GM19397 (cell line): ENCODE measurements around the gene CAPZB.

Experiments
- ATAC-seq: cut with Tn5 transposase; IDR thresholded peaks from one replicate; pipeline ENCODE4 v1.9.1; 2021; ENCODE audit warnings: mild to moderate bottlenecking, moderate library complexity; ENCODE audit not compliant: unreplicated experiment

CAPZB gene

DNA sequence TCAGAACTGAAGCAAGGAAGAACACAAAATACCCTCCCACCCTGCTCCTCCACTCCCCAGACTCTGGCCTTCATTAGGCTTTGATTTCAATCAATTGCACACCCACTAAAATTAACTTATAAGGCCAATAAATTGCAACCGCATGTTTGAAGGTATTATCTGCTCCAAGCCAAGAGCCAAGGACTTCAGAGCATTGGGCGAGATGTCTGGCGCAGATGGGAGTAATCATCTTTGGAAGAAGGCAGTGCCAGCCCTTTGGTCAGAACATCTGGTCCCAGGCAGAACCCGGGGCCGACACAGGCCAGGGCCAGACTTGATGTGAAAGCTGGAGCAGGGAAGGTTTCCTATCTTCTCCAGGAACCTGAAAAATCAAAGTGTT, 113.2 kb downstream of the CAPZB start:
- no peak for ATAC-seq

- ATAC-seq: no peak
Measured at GRCh38 chr1:19371226-19372135, 113.9 kb downstream of the CAPZB start.

DNA sequence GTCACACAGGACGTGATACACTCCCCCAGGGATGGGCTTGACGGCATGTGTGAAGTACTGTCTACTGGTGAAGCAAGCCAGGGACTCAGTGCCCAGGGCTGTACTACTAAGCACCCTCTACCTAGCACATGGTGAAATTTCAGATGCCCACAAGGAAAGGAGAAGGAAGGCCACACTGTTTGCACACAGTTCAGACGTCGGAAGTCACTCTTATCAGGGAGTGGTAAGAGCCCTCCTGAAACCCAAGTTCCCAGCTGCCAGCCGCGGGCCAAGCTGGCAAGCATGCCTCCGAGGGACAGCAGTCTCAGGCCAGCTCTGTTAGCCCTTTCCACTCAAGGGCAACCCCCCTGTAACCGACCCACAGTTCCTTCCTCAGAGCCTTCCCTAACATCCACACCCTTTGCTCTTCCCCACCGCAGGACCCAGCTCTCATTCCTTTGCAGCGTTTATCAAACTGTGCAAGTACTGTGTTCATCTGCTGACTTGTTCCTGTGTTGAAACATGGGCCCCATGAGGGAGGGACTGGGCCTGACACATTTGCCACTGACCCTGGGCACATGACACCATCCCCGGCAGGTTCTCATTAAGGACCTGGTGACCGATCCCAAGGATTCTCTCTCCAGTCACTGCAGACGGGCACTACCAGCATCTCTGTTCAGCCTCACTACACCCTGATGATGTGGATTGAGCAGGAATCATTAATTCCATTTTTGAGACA, 114.7 kb downstream of the CAPZB start:
- ATAC-seq: no peak

DNA sequence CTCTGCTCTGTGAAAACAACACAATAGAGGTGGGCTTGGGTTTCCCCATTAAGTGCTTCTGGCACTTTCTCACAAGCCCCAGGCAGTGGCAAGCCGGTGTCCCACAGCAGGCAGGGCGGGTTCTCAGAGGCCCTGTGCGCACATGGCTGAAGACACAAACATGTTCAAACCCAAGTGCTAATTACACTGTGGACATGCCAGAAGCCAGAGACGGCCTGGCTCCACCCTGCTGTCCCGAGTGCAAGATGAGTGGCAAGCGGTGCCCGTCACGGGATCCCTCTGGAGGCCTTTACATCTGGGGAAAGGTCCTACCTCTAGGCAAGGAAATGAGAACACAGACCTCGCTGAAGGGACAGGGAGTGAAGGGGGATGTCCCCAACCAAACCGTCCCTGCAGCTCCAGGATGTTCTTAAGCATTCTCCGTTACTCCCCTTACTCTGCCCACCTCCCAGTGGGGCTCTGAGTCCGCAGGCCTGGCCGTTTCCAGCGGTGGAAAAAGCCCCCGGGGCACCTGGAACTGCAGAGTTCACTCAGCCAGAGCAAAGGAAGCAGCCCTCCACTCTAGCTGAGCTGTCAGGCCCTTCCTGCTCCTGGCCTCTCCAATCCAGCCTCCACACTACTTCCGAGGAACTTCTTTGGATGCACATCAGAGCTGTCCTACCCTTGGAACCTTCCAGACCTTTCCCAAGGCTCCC, 115.8 kb downstream of the CAPZB start:
- no peak for ATAC-seq

DNA sequence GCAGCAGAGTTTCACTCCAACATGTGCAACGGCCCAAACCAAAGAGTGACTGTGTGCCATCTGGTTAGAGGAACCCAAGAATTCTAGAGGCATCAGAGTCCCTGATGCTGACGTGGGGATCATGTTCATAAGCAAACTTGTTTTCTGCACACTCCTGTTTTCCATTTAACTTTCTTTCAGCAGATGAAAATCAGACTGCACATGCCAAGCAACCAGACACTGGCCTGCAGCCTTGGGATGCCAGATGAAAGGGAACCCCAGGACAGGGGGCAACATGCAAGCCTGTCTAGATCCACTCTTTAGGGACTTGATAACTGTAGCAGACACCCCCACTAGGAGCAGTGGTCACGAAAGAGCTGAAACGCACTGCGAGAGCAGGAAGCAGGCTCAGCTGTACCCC, 116.4 kb downstream of the CAPZB start:
- no peak for ATAC-seq

GRCh38 chr1:19368050-19368449, 117.3 kb downstream of the CAPZB start:
- no peak for ATAC-seq

DNA sequence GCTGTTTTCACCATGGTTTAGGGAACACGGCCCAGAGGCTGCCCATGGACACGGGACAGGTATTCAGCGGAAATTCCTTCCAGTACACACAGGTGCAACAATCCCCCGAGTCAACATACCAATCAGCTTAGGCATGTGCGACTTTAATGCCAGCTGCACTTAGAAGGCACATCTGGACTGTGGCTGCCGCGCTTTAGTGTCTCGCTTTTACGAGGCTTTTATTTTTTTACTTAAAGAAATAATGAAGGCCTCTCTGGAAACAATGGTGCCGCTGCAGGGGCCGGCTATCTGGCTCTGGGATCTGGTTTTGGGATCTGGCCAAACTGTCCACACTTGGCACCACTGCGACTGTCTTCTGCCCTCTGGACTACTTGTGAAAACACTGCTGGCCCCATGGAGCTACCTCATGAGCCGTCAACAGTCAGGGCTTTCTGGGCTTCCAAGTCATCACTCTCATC, 117.7 kb downstream of the CAPZB start:
- ATAC-seq: no peak

DNA sequence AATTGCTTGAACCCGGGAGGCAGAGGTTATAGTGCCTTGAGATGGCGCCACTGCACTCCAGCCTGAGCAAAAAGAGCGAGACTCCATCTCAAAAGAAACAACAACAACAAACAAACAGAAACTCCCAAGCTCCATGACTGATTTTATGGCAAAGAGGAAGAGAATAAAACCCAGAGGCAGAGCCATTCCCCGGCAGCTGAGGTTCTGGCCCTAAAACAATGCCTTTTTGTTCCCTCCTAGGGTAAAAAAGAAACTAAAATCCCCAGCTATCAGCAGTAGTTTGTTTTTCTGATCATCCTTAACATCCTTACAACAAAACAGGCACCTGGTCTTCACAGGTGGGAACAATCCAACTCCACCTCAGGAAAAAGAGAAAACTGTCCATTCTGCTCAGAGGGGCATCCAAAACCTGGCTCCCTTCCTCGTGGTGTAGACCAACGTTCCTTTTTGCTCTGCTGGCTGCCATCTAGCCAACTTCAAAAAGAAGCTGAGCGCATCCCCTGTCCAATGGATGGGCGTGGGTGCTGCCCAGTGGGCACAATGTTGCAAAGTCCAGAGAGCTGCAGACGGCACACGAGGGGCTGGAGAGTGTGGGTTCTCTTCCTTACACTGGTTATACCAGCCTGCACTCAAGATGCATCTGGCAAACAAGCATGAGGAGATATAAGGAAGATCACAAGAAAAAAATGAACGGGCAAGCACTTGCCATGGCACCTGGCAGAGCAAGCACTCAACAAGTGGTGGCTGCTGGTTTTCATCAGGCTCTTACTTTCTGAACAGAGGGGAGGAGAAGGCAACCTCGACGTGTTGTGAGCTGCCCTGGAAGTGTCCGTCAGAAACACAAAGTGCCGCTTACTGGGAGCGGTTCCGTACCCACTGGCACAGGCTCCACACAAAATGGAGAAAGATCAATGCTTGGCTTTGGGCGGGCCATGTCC, 118.5 kb downstream of the CAPZB start:
- no peak for ATAC-seq

- ATAC-seq: no peak
Measured at GRCh38 chr1:19365721-19366120, 119.6 kb downstream of the CAPZB start.

- ATAC-seq: no peak
Measured at GRCh38 chr1:19363536-19364152, 121.7 kb downstream of the CAPZB start.

DNA sequence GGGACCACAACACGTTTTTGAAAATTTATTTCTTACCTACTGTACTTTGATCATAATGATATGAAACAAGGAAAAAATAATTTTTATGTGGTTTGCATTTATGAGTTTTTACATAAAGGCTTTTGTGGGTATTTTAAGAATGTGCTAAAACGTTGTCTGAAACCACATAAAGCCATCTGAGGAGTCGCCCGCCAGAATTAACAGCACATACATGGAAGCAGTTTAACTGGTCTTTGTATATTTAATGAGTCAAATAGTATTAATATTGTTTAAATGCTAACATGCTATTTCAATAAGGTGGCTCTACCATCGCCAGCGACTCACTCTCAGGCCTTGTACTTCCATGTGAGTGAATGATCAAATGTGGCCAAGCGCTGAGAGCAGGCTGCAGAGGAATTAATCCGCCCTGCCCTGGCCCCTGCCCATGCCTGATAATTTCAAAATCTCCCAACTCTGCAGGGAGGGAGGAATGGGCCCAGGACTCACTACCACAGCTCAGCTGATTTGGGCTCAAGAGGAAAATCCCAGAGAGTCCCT, 123.7 kb downstream of the CAPZB start:
- no peak for ATAC-seq

- no peak for ATAC-seq
Measured at GRCh38 chr1:19360843-19361610, 124.3 kb downstream of the CAPZB start.

DNA sequence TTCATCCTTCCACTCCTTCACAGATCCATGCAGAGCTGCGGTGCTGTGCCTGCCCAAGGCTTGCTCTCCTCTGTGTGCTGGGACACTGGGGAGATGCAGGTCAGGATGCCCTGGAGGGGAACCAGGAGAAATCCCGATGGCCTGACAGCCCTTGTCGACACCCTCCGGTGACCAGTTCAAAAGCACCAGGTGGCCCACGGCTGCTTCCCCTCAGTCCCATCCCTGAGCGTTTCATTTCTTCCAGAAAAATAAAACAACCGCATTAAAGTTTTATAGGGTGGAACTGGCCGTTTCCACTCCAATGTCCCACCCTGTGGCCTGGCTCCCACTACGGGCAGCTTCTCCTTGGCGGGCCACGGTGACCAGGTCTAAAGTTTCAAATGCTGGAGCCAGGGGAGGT, 124.9 kb downstream of the CAPZB start:
- no peak for ATAC-seq

DNA sequence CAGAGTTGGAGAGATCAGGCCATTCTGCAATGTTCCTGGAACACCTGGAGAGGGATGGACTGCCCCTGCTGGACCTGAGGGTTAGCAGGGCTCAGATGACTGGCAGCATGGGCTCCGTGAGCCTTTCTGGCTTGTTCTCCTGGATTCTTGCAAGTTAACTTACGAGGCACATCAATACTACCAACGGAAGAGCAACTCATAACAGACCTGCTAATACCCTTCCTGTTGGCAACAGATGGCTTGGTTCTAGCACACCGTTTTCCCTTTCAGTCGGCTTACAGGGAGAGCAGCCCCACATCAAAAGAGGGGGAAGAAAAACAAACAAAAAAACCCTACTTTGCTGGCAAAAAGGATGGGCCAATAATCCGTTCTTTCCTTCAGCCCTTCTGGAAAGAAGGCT, 125.3 kb downstream of the CAPZB start:
- ATAC-seq: no peak

- no peak for ATAC-seq
Measured at GRCh38 chr1:19359357-19359756, 126.0 kb downstream of the CAPZB start.

DNA sequence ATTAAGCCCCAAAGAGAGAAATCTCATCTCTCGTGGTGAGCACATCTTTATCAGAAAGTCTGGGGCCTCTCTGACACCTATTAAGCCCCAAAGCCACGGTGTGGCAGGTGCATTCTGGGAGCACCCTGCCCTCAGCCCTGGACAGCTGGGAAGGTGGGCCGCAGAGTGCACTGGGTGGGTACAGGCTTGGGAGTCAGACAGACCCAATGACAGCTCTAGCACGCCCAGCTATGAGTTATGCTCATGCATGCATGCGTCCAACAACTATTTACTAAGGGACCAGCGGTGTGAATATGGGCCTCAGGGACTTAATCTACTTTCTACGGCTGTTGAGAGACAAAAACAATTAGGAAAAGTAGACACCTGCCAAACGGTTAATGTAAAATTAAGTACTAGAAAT, 126.6 kb downstream of the CAPZB start:
- no peak for ATAC-seq

- no peak for ATAC-seq
Measured at GRCh38 chr1:19357299-19357986, 127.9 kb downstream of the CAPZB start.

- ATAC-seq: no peak
Measured at GRCh38 chr1:19356266-19356665, 129.1 kb downstream of the CAPZB start.
